Naive B cell (primary cell): ENCODE results near the gene ASB2. TPM values are rescaled to one million over a fixed set of nuclear protein-coding genes. Genes with fewer than 3 reads are reported as not detected.

Experiments
- ATAC-seq, 2 donors: fragments of 150-1000 bp; cut with Tn5 transposase; 2 replicates each; pipeline ENCODE4 v1.10.0; 2021; ENCODE audit warnings: low read depth in 2 of 2, mild to moderate bottlenecking in 2 of 2, moderate library complexity in 2 of 2
- DNase-seq: peaks from one replicate; pipeline ENCODE4 v3.0.0; 2022
- H3K27ac Mint-ChIP-seq, 6 donors: one replicate each; pipeline ENCODE4 v1.8.0; 2020 to 2022; ENCODE audit warnings: mild to moderate bottlenecking in 6 of 6, mixed read lengths in 6 of 6, moderate library complexity in 5 of 6, inconsistent platforms in 2 of 6
- H3K27me3 Mint-ChIP-seq, 3 donors: one replicate each; pipeline ENCODE4 v1.8.0; 2021 to 2022; ENCODE audit warnings: mixed read lengths in 3 of 3, mild to moderate bottlenecking in 1 of 3
- H3K36me3 Mint-ChIP-seq, 2 donors: one replicate each; pipeline ENCODE4 v1.8.0; 2020 to 2022; ENCODE audit warnings: mixed read lengths in 2 of 2, inconsistent platforms in 1 of 2, mild to moderate bottlenecking in 1 of 2
- H3K4me1 Mint-ChIP-seq, 3 donors: one replicate each; pipeline ENCODE4 v1.8.0; 2020 to 2022; ENCODE audit warnings: mixed read lengths in 3 of 3, inconsistent platforms in 1 of 3, mild to moderate bottlenecking in 1 of 3, moderate library complexity in 1 of 3
- H3K4me3 Mint-ChIP-seq, 8 donors: one replicate each; pipeline ENCODE4 v1.8.0; 2020 to 2022; ENCODE audit warnings: mild to moderate bottlenecking in 8 of 8, mixed read lengths in 8 of 8, moderate library complexity in 8 of 8, inconsistent platforms in 2 of 8
- H3K9me3 Mint-ChIP-seq, 7 donors: one replicate each; pipeline ENCODE4 v1.8.0; 2020 to 2022; ENCODE audit warnings: mixed read lengths in 7 of 7, mild to moderate bottlenecking in 5 of 7, inconsistent platforms in 2 of 7, moderate library complexity in 1 of 7
- polyA plus RNA-seq, 6 donors: library from polyadenylated mRNA; unstranded; fragments of 300-500 nt; fragmentation: Illumina TruSeq; gene quantifications; one replicate each; pipeline ENCODE4 v1.2.3, GENCODE V29; 2021; ENCODE audit warnings: low read depth in 6 of 6

The ASB2 gene
- polyA plus RNA-seq, 6 donors from 2014 or later: 0.18 to 0.62 (median 0.29) TPM; not detected in 3

GRCh38 chr14:93997916-93998870, 21.8 kb upstream of the ASB2 start:
- no peaks in the 10 kb centered on the region for H3K36me3 Mint-ChIP-seq
- H3K27ac Mint-ChIP-seq: no peak overlapping the region
- peaks cover 43 to 85% (median 47%) of the 10 kb centered on the region in 3 donors for H3K27me3 Mint-ChIP-seq
- DNase-seq (no peak), ATAC-seq (no peak)
- H3K4me1 Mint-ChIP-seq: peaks cover 0 to 11% (median 0%) of the 10 kb centered on the region in 3 donors
- no peaks in the 10 kb centered on the region for H3K9me3 Mint-ChIP-seq
- H3K4me3 Mint-ChIP-seq: no peak overlapping the region

GRCh38 chr14:93997082-93997481, 20.7 kb upstream of the ASB2 start, which contains the start of gene CCDC197:
Gene CCDC197 (plus strand): TSS chr14:93997301. CDS start chr14:93998132, 831 bp downstream.
- Mint-ChIP-seq H3K27me3 (peaks cover 43 to 88% (median 50%) of the 10 kb centered on the region in 3 donors), H3K4me3 (no peak within 1 kb of the TSS), H3K27ac (no peak within 1 kb of the TSS), H3K36me3 (no peaks in the 10 kb centered on the region), H3K9me3 (no peaks in the 10 kb centered on the region), H3K4me1 (peaks cover 0 to 8% (median 0%) of the 10 kb centered on the region in 3 donors)
- DNase-seq: no peak
- no peak for ATAC-seq

GRCh38 chr14:93996130-93996695, 19.8 kb upstream of the ASB2 start:
- ATAC-seq: no peak
- Mint-ChIP-seq H3K27me3 (peaks cover 50 to 88% (median 51%) of the 10 kb centered on the region in 3 donors), H3K36me3 (peaks cover 0 to 7% of the 10 kb centered on the region in 2 donors), H3K27ac (no peak overlapping the region), H3K4me1 (no peaks in the 10 kb centered on the region), H3K9me3 (peaks cover 0 to 3% (median 0%) of the 10 kb centered on the region in 7 donors), H3K4me3 (no peak overlapping the region)
- no peak for DNase-seq

GRCh38 chr14:93994919-93995682, 18.7 kb upstream of the ASB2 start:
- ATAC-seq: no peak
- Mint-ChIP-seq H3K9me3 (peaks cover 0 to 3% (median 0%) of the 10 kb centered on the region in 7 donors), H3K4me3 (no peak overlapping the region), H3K4me1 (peaks cover 0 to 2% (median 0%) of the 10 kb centered on the region in 3 donors), H3K36me3 (peaks cover 0 to 7% of the 10 kb centered on the region in 2 donors), H3K27me3 (peaks cover 54 to 91% (median 57%) of the 10 kb centered on the region in 3 donors), H3K27ac (no peak overlapping the region)
- DNase-seq: no peak

GRCh38 chr14:93993382-93993781, 17.0 kb upstream of the ASB2 start:
- Mint-ChIP-seq H3K4me1 (peaks cover 0 to 4% (median 0%) of the 10 kb centered on the region in 3 donors), H3K36me3 (peaks cover 0 to 7% of the 10 kb centered on the region in 2 donors), H3K4me3 (no peak overlapping the region), H3K27me3 (peaks cover 52 to 91% (median 59%) of the 10 kb centered on the region in 3 donors), H3K27ac (no peak overlapping the region), H3K9me3 (peaks cover 0 to 3% (median 0%) of the 10 kb centered on the region in 7 donors)
- no peak for ATAC-seq
- DNase-seq: no peak

GRCh38 chr14:93991649-93992048, 15.3 kb upstream of the ASB2 start:
- H3K36me3 Mint-ChIP-seq: peaks cover 0 to 7% of the 10 kb centered on the region in 2 donors
- DNase-seq: no peak
- peaks cover 0 to 3% (median 0%) of the 10 kb centered on the region in 7 donors for H3K9me3 Mint-ChIP-seq
- H3K4me3 Mint-ChIP-seq: no peak overlapping the region
- no peak overlapping the region for H3K27ac Mint-ChIP-seq
- peaks cover 51 to 86% (median 52%) of the 10 kb centered on the region in 3 donors for H3K27me3 Mint-ChIP-seq
- ATAC-seq: no peak
- H3K4me1 Mint-ChIP-seq: peaks cover 0 to 4% (median 0%) of the 10 kb centered on the region in 3 donors

- Mint-ChIP-seq H3K9me3 (peaks cover 0 to 3% (median 0%) of the 10 kb centered on the region in 7 donors), H3K27me3 (peaks cover 47 to 84% (median 55%) of the 10 kb centered on the region in 3 donors), H3K4me1 (peaks cover 0 to 4% (median 0%) of the 10 kb centered on the region in 3 donors)
Measured at GRCh38 chr14:93991212-93991611, 14.8 kb upstream of the ASB2 start.

GRCh38 chr14:93989939-93990338, 13.6 kb upstream of the ASB2 start:
- H3K27me3 Mint-ChIP-seq: peaks cover 49 to 86% (median 57%) of the 10 kb centered on the region in 3 donors
- H3K27ac Mint-ChIP-seq: peak overlapping the region in 2 of 6 donors; percentile 1 to 12
- H3K4me1 Mint-ChIP-seq: peaks cover 0 to 4% (median 0%) of the 10 kb centered on the region in 3 donors
- ATAC-seq (peak; percentile 56 to 74), DNase-seq (no peak)
- no peak overlapping the region for H3K4me3 Mint-ChIP-seq
- H3K36me3 Mint-ChIP-seq: peaks cover 0 to 7% of the 10 kb centered on the region in 2 donors
- peaks cover 0 to 3% (median 0%) of the 10 kb centered on the region in 7 donors for H3K9me3 Mint-ChIP-seq

More at GRCh38 chr14:93991212-93991611, 14.8 kb upstream of the ASB2 start:
- no peak overlapping the region for H3K27ac Mint-ChIP-seq
- DNase-seq: no peak
- H3K4me3 Mint-ChIP-seq: no peak overlapping the region
- no peak for ATAC-seq
- H3K36me3 Mint-ChIP-seq: peaks cover 0 to 7% of the 10 kb centered on the region in 2 donors

GRCh38 chr14:93987815-93988476, 11.6 kb upstream of the ASB2 start:
- H3K4me3 Mint-ChIP-seq: no peak overlapping the region
- no peak overlapping the region for H3K27ac Mint-ChIP-seq
- ATAC-seq: no peak
- DNase-seq: no peak
- peaks cover 0 to 4% (median 0%) of the 10 kb centered on the region in 3 donors for H3K4me1 Mint-ChIP-seq
- peaks cover 0 to 7% of the 10 kb centered on the region in 2 donors for H3K36me3 Mint-ChIP-seq
- peaks cover 57 to 87% (median 57%) of the 10 kb centered on the region in 3 donors for H3K27me3 Mint-ChIP-seq
- peaks cover 0 to 4% (median 0%) of the 10 kb centered on the region in 7 donors for H3K9me3 Mint-ChIP-seq

- DNase-seq: no peak
- Mint-ChIP-seq H3K27me3 (peaks cover 55 to 86% (median 58%) of the 10 kb centered on the region in 3 donors), H3K9me3 (peaks cover 0 to 4% (median 0%) of the 10 kb centered on the region in 7 donors), H3K36me3 (peaks cover 0 to 7% of the 10 kb centered on the region in 2 donors), H3K4me1 (peaks cover 0 to 4% (median 0%) of the 10 kb centered on the region in 3 donors), H3K4me3 (no peak overlapping the region), H3K27ac (no peak overlapping the region)
- ATAC-seq: no peak
Measured at GRCh38 chr14:93987376-93987775, 11.0 kb upstream of the ASB2 start.

GRCh38 chr14:93986955-93987354, 10.6 kb upstream of the ASB2 start:
- Mint-ChIP-seq H3K4me3 (no peak overlapping the region), H3K9me3 (peaks cover 0 to 4% (median 0%) of the 10 kb centered on the region in 7 donors), H3K27ac (no peak overlapping the region), H3K36me3 (peaks cover 0 to 7% of the 10 kb centered on the region in 2 donors), H3K27me3 (peaks cover 53 to 86% (median 58%) of the 10 kb centered on the region in 3 donors), H3K4me1 (peaks cover 0 to 4% (median 0%) of the 10 kb centered on the region in 3 donors)
- no peak for DNase-seq
- ATAC-seq: no peak

- Mint-ChIP-seq H3K4me1 (peaks cover 0 to 4% (median 1%) of the 10 kb centered on the region in 3 donors), H3K27me3 (peaks cover 52 to 83% (median 57%) of the 10 kb centered on the region in 3 donors), H3K4me3 (no peak overlapping the region), H3K9me3 (peaks cover 0 to 4% (median 0%) of the 10 kb centered on the region in 7 donors), H3K27ac (peak overlapping the region in 1 of 6 donors; percentile 47), H3K36me3 (no peaks in the 10 kb centered on the region)
- ATAC-seq (no peak), DNase-seq (no peak)
Measured at GRCh38 chr14:93984987-93985410, 8.6 kb upstream of the ASB2 start.
